ENCODE measurements around the gene ETV6. TPM values are rescaled to one million over a fixed set of nuclear protein-coding genes. Genes with fewer than 3 reads are reported as not detected.

The ETV6 gene
- polyA plus RNA-seq, 2 of the 4 experiments (the other 2 are of a cell fraction): 4.0 to 7.0 TPM

DNA sequence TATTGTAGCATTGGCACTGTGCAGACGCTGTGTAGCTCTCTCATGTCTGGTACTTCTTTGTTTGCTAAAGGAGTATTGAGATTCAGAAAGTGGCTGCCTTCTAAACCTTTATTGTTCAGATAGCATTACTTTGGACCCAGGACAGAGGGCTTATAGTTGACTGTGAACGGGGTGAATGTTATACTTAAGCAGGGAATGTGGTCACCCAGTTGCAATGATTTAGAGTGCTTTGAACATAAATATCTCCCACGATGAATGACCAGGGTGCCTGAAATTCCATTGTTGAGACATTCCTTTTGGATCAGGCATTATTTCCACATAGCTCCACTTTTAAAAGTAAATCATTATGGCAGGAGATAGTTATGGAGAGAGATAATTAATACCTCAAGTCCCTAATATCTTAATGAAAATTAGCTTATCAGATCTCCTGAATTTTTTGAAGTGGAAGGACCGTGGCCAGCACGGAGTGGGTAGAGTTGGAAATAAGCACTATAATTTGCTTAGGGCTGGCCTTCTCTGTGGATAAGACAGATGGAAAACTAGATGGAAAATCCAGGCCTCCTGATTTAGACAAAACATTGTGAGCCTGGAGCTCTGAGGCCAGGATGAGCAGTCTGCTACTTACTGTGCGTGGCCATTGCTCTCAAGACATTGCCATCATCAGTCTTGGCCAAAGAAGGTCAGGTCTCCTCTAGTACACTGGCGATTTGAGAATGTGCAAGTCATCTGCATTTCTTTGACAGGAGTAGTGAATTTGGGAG is 114.5 kb downstream of the ETV6 start:
- no peaks in the 10 kb centered on the region for H3K4me1 ChIP-seq
- DNase-seq (ENCODE audit: low read depth in 1 of 2, low spot score in 1 of 2) (no peak), ATAC-seq (no peak), FAIRE-seq (no peak)
- H3K4me3 ChIP-seq: no peak overlapping the region
- H3K9me3 ChIP-seq: no peaks in the 10 kb centered on the region
- POLR2A ChIA-PET: no interaction called here
- WGBS (ENCODE audit: missing lambda C conversion rate): 84% methylated on average over 7 of the region's 7 CpGs
- TF ChIP-seq JUNB (IDR thresholded peaks at IDR 0.05) (no peak), NFE2L2 (conservative IDR thresholded peaks at IDR 0.05; ENCODE audit: low read length) (0 out of 2 replicates have a peak, but pooled peaks have one; percentile 13), KDM5A (IDR thresholded peaks at IDR 0.05) (no peak), JUN (IDR thresholded peaks at IDR 0.05) (no peak), ZC3H11A (IDR thresholded peaks at IDR 0.05) (no peak), NPAS2 (CRISPR knock-in tag; IDR thresholded peaks at IDR 0.05; ENCODE audit: borderline replicate concordance) (no peak), ESRRA (IDR thresholded peaks at IDR 0.05; ENCODE audit: borderline replicate concordance, low read length) (no peak)
- TF ChIP-seq, protein P1, sequence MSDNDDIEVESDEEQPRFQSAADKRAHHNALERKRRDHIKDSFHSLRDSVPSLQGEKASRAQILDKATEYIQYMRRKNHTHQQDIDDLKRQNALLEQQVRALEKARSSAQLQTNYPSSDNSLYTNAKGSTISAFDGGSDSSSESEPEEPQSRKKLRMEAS (IDR thresholded peaks at IDR 0.05): no peak
- CTCF ChIA-PET: interaction anchor here (0.7 to 1.0 kb wide), 3 partner anchors 16 to 274 kb away, joined by 3 to 4 read pairs (median 4); no protein-coding TSS in a partner anchor
- H3K4me2 ChIP-seq: no peak overlapping the region
- no peak overlapping the region for H3K27ac ChIP-seq

DNA sequence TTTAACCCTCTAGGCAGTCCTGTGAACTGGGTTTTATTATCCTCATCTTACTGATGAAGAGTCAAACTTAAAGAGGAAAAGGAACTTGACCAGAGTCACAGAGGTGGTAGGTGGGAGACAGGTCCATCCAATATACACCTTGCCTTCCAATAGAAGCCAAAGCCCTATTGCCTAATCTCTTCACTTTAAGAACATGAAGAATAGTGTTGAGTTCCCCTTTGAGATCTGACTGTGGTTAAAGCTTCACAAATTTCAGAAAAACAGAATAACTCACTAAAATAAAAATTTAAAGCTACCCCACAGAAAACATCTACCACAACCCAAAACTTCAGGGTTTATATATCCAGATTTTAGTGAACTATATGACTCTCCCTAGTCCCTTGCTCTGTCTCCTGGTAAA is 115.4 kb downstream of the ETV6 start:
- no peak overlapping the region for H3K27ac ChIP-seq
- no peak for ATAC-seq
- no peaks in the 10 kb centered on the region for H3K4me1 ChIP-seq
- no peak for FAIRE-seq
- no peak for DNase-seq (ENCODE audit: low read depth in 1 of 2, low spot score in 1 of 2)
- ChIA-PET CTCF (no interaction called here), POLR2A (interaction anchor here (0.6 kb wide), 1 partner anchor 115 kb away, joined by 4 read pairs; the partner anchor contains the start of gene ETV6)
- no peak overlapping the region for H3K4me3 ChIP-seq
- no peaks in the 10 kb centered on the region for H3K9me3 ChIP-seq
- H3K4me2 ChIP-seq: no peak overlapping the region
- TF ChIP-seq HDAC2 (IDR thresholded peaks at IDR 0.05) (no peak), NPAS2 (CRISPR knock-in tag; IDR thresholded peaks at IDR 0.05; ENCODE audit: borderline replicate concordance) (no peak), RNF2 (IDR thresholded peaks at IDR 0.05; ENCODE audit: borderline replicate concordance, low read depth) (no peak), EHF (CRISPR knock-in tag; IDR thresholded peaks at IDR 0.05) (no peak), FOSL2 (IDR thresholded peaks at IDR 0.05) (no peak), FOSL2 (CRISPR knock-in tag; IDR thresholded peaks at IDR 0.05) (no peak), MAZ (IDR thresholded peaks at IDR 0.05; ENCODE audit: borderline replicate concordance, low read depth, low read length) (no peak), MYC (IDR thresholded peaks at IDR 0.05; ENCODE audit: borderline replicate concordance, low read length) (no peak), HEYL (CRISPR knock-in tag; IDR thresholded peaks at IDR 0.05) (no peak), ZFP36 (IDR thresholded peaks at IDR 0.05; ENCODE audit: borderline replicate concordance, partially characterized antibody) (no peak), TP53 (CRISPR knock-in tag; IDR thresholded peaks at IDR 0.05) (no peak), BHLHE40 (IDR thresholded peaks at IDR 0.05; ENCODE audit: low read depth, low read length) (no peak), NFE2L2 (conservative IDR thresholded peaks at IDR 0.05; ENCODE audit: low read length) (no peak)
- TF ChIP-seq, protein P2, sequence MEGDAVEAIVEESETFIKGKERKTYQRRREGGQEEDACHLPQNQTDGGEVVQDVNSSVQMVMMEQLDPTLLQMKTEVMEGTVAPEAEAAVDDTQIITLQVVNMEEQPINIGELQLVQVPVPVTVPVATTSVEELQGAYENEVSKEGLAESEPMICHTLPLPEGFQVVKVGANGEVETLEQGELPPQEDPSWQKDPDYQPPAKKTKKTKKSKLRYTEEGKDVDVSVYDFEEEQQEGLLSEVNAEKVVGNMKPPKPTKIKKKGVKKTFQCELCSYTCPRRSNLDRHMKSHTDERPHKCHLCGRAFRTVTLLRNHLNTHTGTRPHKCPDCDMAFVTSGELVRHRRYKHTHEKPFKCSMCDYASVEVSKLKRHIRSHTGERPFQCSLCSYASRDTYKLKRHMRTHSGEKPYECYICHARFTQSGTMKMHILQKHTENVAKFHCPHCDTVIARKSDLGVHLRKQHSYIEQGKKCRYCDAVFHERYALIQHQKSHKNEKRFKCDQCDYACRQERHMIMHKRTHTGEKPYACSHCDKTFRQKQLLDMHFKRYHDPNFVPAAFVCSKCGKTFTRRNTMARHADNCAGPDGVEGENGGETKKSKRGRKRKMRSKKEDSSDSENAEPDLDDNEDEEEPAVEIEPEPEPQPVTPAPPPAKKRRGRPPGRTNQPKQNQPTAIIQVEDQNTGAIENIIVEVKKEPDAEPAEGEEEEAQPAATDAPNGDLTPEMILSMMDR (IDR thresholded peaks at IDR 0.05): no peak
- TF ChIP-seq, protein P3, sequence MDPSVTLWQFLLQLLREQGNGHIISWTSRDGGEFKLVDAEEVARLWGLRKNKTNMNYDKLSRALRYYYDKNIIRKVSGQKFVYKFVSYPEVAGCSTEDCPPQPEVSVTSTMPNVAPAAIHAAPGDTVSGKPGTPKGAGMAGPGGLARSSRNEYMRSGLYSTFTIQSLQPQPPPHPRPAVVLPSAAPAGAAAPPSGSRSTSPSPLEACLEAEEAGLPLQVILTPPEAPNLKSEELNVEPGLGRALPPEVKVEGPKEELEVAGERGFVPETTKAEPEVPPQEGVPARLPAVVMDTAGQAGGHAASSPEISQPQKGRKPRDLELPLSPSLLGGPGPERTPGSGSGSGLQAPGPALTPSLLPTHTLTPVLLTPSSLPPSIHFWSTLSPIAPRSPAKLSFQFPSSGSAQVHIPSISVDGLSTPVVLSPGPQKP (IDR thresholded peaks at IDR 0.05; ENCODE audit: low read depth, low read length): no peak
- TF ChIP-seq, protein P4, sequence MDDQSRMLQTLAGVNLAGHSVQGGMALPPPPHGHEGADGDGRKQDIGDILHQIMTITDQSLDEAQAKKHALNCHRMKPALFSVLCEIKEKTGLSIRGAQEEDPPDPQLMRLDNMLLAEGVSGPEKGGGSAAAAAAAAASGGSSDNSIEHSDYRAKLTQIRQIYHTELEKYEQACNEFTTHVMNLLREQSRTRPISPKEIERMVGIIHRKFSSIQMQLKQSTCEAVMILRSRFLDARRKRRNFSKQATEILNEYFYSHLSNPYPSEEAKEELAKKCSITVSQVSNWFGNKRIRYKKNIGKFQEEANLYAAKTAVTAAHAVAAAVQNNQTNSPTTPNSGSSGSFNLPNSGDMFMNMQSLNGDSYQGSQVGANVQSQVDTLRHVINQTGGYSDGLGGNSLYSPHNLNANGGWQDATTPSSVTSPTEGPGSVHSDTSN (IDR thresholded peaks at IDR 0.05): no peak
- TF ChIP-seq, protein P1 (IDR thresholded peaks at IDR 0.05): no peak
- TF ChIP-seq, protein P5, sequence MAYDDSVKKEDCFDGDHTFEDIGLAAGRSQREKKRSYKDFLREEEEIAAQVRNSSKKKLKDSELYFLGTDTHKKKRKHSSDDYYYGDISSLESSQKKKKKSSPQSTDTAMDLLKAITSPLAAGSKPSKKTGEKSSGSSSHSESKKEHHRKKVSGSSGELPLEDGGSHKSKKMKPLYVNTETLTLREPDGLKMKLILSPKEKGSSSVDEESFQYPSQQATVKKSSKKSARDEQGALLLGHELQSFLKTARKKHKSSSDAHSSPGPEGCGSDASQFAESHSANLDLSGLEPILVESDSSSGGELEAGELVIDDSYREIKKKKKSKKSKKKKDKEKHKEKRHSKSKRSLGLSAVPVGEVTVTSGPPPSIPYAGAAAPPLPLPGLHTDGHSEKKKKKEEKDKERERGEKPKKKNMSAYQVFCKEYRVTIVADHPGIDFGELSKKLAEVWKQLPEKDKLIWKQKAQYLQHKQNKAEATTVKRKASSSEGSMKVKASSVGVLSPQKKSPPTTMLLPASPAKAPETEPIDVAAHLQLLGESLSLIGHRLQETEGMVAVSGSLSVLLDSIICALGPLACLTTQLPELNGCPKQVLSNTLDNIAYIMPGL (CRISPR knock-in tag; IDR thresholded peaks at IDR 0.05; ENCODE audit: borderline replicate concordance): no peak
- TF ChIP-seq, protein P6, sequence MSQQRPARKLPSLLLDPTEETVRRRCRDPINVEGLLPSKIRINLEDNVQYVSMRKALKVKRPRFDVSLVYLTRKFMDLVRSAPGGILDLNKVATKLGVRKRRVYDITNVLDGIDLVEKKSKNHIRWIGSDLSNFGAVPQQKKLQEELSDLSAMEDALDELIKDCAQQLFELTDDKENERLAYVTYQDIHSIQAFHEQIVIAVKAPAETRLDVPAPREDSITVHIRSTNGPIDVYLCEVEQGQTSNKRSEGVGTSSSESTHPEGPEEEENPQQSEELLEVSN (IDR thresholded peaks at IDR 0.05; ENCODE audit: borderline replicate concordance, low read depth): no peak

Measured in A549 (cell line).